ENCODE measurements around the gene KLC1.

DNA sequence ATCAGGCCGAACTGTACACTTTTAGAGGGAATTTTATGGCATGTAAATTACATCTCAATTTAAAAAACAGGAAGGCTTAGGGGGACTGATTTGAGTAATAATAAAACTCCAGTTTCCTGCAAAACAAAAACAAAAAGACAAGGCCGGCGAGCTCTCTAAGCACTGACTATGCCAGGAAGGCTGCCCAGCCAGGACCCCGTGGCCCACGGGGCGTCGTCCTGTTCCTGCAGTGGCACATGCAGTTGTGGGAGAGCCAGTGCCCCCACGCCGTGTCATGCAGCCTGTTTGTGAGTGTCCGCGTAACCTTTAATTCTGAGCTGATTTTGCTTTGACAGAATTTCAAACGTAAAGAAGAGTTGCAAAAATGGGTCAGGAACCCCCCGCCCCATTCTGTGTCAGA lies 75.7 kb downstream of the KLC1 start:
- TF ChIP-seq, protein P1, sequence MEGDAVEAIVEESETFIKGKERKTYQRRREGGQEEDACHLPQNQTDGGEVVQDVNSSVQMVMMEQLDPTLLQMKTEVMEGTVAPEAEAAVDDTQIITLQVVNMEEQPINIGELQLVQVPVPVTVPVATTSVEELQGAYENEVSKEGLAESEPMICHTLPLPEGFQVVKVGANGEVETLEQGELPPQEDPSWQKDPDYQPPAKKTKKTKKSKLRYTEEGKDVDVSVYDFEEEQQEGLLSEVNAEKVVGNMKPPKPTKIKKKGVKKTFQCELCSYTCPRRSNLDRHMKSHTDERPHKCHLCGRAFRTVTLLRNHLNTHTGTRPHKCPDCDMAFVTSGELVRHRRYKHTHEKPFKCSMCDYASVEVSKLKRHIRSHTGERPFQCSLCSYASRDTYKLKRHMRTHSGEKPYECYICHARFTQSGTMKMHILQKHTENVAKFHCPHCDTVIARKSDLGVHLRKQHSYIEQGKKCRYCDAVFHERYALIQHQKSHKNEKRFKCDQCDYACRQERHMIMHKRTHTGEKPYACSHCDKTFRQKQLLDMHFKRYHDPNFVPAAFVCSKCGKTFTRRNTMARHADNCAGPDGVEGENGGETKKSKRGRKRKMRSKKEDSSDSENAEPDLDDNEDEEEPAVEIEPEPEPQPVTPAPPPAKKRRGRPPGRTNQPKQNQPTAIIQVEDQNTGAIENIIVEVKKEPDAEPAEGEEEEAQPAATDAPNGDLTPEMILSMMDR (IDR thresholded peaks at IDR 0.05) = no peak
- no peak for TF ChIP-seq POLR2AphosphoS5 (IDR thresholded peaks at IDR 0.05)

All from sigmoid colon (tissue), 4 donors.